HepG2 (cell line): ENCODE measurements around the gene KPNA3. TPM values are rescaled to one million over a fixed set of nuclear protein-coding genes. Genes with fewer than 3 reads are reported as not detected.

Experiments used
- GLI4 ChIP-seq: sonication (generic); formaldehyde crosslinking; IDR thresholded peaks from 2 replicates; pipeline ENCODE4 v1.5.1; 2020; ENCODE audit warnings: missing genetic modification reagents, mild to moderate bottlenecking, moderate library complexity, borderline replicate concordance
- NONO ChIP-seq, 2 experiments: fragments of 450-650 bp in 1 of 2; sonication (generic) in 1 of 2; formaldehyde crosslinking in 1 of 2; IDR thresholded peaks in 1 of 2; conservative IDR thresholded peaks in 1 of 2; 2 replicates each; pipeline versions ENCODE4 v1.6.1 to v1.8.0; 2017 to 2022; ENCODE audit warnings: mild to moderate bottlenecking in 1 of 2, missing genetic modification reagents in 1 of 2, moderate library complexity in 1 of 2
- polyA plus RNA-seq, 8 experiments: library from polyadenylated mRNA; depleted of rRNA in 3 of 8; stranded (reverse) in 7 of 8; unstranded in 1 of 8; fragments of >200 nt; fragmentation: Illumina TruSeq in 4 of 8; extraction: Trizol in 4 of 8; gene quantifications; 2 replicates each; pipeline versions ENCODE4 v1.2.1 to v1.2.3, GENCODE V29; 2011 to 2016; ENCODE audit warnings: low read depth in 4 of 8, missing spikeins in 1 of 8, mixed read lengths in 1 of 8; ENCODE audit not compliant: insufficient read depth in 1 of 8
- total RNA-seq, 5 experiments: library from RNA; depleted of rRNA; stranded (reverse); fragments of >200 nt; fragmentation: Illumina TruSeq; extraction: Trizol; gene quantifications; 2 replicates each; pipeline ENCODE4 v1.2.3, GENCODE V29; 2016; ENCODE audit warnings: low read depth in 1 of 5
- TF ChIP-seq, protein P1 (sequence below): sonication (generic); formaldehyde crosslinking; IDR thresholded peaks from 2 replicates; pipeline ENCODE4 v1.4.0; 2020; ENCODE audit warnings: low read depth, mild to moderate bottlenecking, missing genetic modification reagents

KPNA3 gene
- total and polyA plus RNA-seq, 2 of the 13 experiments (the other 11 are each of a cell fraction or from before 2014, with no cell fraction given): 13.0 to 28.9 TPM

DNA sequence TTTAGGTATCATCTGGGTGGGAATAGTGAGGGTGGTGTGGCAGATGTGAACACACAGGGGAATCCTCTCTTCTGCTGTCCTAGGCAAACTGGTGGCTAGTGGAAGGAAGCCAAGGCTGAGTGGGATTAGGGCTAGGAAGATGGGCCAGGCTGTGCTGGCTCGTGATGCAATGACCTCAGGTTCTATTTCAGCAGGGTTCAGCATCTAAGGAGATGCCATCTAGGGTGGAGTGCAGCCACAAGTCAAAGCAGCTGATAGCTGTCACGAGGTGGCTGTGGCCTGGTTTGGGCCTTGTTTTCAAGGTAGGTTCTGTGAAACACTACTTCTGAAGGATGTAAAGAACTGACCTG lies 142.5 kb downstream of the KPNA3 start (continued):
- TF ChIP-seq, protein P1, sequence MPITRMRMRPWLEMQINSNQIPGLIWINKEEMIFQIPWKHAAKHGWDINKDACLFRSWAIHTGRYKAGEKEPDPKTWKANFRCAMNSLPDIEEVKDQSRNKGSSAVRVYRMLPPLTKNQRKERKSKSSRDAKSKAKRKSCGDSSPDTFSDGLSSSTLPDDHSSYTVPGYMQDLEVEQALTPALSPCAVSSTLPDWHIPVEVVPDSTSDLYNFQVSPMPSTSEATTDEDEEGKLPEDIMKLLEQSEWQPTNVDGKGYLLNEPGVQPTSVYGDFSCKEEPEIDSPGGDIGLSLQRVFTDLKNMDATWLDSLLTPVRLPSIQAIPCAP (CRISPR knock-in tag): no peak
- TF ChIP-seq NONO (IDR thresholded peaks at IDR 0.05) (no peak), NONO (CRISPR knock-in tag; conservative IDR thresholded peaks at IDR 0.05) (no peak), GLI4 (CRISPR knock-in tag) (no peak)

Other genes starting within 250 kb of the KPNA3 start
- gene RCBTB1, start 207.1 kb downstream of the KPNA3 start, total RNA-seq (2016; rRNA removed; fragmentation: Illumina TruSeq; extraction: Trizol): 21.6 and 28.3 TPM in 2 replicates
- gene RCBTB1, start 207.1 kb downstream of the KPNA3 start, polyA plus RNA-seq (2011; rRNA removed): 11.0 and 13.4 TPM in 2 replicates
- 0.04 TPM in 1 of 2 replicates, not detected in the other for gene ARL11, start 164.2 kb downstream of the KPNA3 start, total RNA-seq (2016; rRNA removed; fragmentation: Illumina TruSeq; extraction: Trizol)
- gene ARL11, start 164.2 kb downstream of the KPNA3 start, polyA plus RNA-seq (2011; rRNA removed): 0.17 and 0.22 TPM in 2 replicates
- gene EBPL, start 101.2 kb downstream of the KPNA3 start, total RNA-seq (2016; rRNA removed; fragmentation: Illumina TruSeq; extraction: Trizol): 51.8 and 96.5 TPM in 2 replicates
- gene EBPL, start 101.2 kb downstream of the KPNA3 start, polyA plus RNA-seq (2011; rRNA removed): 121 and 152 TPM in 2 replicates
- gene SPRYD7, start 143.7 kb upstream of the KPNA3 start, total RNA-seq (2016; rRNA removed; fragmentation: Illumina TruSeq; extraction: Trizol): 5.9 and 6.8 TPM in 2 replicates
- 2.2 and 2.7 TPM in 2 replicates for gene SPRYD7, start 143.7 kb upstream of the KPNA3 start, polyA plus RNA-seq (2011; rRNA removed)
- gene TRIM13, start 204.4 kb upstream of the KPNA3 start, total RNA-seq (2016; rRNA removed; fragmentation: Illumina TruSeq; extraction: Trizol): 18.8 and 22.0 TPM in 2 replicates
- 22.5 and 24.4 TPM in 2 replicates for gene TRIM13, start 204.4 kb upstream of the KPNA3 start, polyA plus RNA-seq (2011; rRNA removed)
- 0.94 and 1.0 TPM in 2 replicates for gene KCNRG, start 222.8 kb upstream of the KPNA3 start, total RNA-seq (2016; rRNA removed; fragmentation: Illumina TruSeq; extraction: Trizol)
- 0.98 and 1.5 TPM in 2 replicates for gene KCNRG, start 222.8 kb upstream of the KPNA3 start, polyA plus RNA-seq (2011; rRNA removed)